NCI-H1436 (cell line): ENCODE measurements around the gene PKD1L1.

Source experiments
- DNase-seq: peaks from one replicate; lab custom pipeline; 2025; lab: John Stamatoyannopoulos, UW

PKD1L1 gene

DNA sequence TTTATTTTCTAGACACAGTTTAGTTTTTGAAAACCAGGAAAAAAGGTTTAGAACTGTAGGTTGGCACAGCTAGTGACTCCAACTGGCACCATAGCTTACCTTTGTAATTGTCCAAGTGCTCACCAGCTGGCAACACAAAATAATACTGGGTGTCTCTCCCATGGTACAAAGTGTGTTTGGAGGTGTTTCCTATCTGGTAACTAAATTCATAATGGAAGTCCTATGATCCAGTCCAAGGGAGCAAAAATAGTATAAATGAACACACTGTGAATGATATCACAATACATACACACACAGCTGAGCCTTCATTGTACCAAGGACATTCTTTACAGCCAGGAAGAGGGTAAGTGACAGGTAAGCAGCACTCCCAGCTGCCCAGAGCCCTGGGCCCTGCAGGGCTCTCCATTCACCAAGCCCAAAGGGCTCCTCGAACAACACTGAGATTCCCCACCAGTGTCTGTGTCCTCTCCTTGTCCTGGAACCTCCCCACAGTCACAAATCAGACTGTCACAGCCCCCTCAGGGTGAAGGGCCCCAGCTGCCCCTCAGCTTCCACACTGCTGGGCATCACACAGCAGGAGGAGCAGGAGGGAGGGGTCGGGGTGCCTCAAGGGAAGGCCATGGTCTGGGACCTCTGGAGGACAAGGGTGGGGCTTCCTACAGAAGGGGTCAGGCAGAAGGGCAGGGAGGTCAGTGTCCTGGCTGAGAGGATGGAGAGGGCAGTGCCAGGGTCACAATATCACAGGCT, 72.1 kb downstream of the PKD1L1 start:
- DNase-seq: no peak

DNA sequence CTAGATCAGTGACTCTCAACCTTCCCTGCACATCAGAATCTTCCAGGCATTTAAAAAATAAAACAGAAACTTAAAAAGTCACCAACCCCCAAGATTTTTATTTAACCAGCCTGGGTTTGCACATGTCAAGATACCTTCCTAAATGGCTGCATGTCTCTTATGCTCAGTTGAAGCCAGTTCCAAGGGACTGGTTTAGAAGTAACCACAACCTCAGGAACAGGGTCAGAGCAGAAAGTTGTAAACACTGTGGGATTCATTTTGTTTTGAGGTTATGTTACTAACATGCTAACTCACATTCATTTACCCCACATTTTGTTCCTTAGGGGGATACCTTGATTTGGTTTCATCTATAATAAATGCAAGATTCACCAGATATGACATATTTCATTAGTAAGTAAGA, 72.9 kb downstream of the PKD1L1 start:
- no peak for DNase-seq

DNA sequence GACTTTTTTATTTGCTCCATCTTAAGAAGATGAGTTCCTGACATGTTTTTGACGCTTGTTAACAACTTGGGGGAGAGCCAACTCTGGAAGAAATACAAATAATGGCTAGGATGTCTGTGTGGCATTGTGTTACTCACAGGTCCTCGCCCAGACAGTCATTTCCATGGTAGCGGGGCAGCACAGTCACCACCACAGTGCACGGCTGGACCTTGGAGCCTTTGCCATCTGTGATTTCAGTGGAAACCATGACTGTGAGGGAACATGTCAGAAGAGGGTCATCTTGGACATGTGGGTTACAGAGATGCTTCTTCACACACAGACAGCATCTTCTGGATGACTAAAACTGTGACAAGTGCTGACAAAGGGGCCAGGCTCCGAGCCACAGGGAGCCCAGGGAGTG, 74.5 kb downstream of the PKD1L1 start:
- no peak for DNase-seq

DNA sequence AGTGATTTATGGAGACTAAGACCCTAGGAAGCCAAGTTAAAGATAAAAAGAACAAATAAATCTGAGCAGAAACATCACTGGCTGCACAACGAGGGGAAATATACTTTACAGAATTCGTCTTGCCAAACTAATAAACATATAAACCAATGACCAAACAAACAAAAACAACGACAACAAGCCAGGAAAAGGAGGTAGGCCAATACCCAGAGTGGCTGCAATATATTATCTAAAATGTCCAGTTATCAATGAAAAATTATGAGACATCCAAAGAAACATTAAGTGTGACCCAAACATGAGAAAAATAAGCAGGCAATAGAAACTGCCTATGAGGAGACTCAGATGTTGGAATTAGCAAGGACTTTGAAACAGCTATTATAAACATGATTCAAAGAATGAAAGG, 81.0 kb downstream of the PKD1L1 start:
- DNase-seq: no peak

DNA sequence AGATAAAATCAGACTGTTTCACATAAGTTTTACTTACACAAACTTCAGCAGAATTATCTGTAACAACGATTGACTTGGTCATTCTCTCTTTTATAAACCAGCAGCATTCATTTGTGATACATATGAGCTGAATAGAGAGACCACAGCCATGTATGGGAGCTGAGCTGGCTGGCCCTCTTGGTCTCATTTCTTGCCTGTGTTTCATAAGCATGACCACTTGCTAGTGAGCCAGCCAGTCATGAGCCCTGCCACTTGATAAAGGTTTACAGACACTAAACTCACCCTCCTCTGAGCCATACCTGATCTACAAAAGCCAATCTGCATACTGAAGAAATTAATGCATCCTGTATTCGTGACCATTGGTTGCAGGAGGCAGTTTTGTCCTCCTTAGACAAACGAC, 82.1 kb downstream of the PKD1L1 start:
- DNase-seq: no peak

DNA sequence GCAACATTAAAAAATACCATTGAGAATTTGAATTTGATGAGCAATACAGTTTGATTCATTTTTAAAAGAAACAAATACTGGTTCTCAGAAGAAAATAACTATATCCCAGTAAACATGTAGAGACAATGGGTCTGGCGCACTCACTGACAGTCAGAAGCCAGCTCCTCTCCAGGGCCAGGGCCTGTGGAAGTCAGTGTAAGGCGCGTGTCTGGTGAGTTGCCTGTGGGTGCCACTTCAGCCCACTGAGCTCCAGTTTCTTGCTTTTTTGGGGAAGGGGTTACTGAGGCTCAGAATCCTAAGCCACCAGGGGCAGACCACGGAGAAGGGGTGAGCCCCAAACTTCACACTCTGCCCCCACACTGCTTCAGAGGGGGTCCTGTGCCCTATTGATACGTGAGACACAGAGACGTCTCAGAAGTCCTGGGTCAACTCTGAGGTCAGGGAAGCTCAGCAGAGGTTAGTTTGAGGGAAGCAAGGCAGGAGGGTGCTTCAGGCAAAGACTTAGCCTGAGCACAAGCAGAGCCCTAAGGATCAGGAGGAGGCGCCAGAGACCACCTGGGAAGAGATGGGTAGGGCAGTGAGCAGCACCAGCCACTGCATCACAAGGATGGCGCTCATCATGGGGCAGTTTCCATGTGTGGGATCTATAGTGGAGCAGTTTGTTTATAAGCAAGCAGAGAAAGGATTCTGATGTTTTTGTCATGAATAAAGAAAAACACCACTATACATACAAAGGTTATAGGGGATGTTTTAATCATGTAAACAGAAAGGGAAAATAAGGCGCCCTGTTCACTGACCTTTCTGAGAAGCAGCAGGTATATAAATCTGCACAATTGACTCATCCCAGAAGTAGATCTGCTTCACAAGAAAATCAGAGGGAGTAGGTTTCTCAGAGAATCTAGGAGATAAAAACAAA, 95.7 kb downstream of the PKD1L1 start:
- DNase-seq: no peak

DNA sequence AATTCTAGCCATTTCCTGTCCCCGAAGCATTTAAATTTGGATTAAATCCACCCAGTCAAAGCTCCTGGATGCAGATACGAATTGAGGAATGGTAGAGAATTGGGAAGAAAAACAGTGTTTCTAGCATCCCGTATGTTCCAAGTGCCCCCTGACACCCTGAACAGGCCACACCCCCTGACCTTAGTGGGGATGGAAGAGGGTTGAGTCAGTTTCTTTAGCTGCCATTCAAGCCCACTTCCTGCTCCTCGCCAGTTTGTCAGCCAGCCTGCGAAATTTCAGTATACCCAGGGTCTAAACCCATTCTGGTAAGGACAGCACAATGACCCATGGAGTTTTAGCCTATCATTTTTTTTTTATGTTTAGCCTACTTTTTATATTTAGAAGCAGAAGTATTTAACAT, 101.1 kb downstream of the PKD1L1 start:
- no peak for DNase-seq

DNA sequence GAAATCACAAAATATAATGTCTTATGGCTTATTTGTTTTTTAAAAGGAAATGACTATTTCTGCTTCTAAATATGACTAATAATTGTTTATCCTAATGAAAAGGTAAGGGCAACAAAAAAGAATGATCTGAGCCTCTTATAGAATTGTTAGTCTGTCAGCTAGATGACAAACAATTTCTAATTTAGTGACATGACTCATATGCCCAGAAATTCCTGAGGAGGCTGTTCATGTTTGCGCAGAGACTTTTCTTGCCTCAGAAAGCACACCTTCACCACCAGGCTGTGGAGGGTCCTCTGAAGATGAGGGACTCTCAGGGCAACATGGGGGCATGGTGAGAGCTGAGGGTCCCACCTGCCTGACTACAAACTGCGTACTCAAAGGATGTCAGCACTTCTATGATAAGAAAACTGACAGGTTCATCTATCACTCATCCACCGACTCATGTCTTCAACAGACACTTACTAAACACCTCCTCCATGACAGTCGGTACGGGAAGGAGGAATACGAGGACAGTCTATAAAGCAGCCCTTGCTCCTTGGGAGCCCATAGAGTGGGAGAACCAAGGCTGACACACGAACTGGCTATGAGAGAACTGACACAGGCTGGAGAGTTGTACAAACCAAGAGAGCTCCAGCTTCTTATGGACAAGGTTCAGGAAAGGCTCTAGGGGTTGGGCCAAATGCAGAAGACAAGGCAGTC, 102.0 kb downstream of the PKD1L1 start:
- DNase-seq: no peak

DNA sequence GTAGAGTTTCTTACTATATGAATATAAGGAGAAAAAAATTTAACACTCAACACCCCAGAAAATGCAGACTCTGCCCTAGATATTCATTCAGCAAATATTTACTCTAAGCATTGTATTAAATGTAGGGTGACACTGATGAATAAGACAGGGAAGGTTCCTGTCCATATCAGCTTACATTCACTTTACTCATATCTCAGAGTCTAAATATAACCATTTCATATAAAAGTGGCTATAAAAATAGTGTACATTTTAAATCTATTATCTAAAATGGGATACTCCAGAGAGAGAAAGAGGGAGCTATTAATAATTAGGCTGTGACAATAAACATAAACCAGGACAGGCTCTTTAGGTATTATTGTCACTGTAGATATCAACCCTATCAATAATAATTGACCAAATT, 104.0 kb downstream of the PKD1L1 start:
- no peak for DNase-seq

DNA sequence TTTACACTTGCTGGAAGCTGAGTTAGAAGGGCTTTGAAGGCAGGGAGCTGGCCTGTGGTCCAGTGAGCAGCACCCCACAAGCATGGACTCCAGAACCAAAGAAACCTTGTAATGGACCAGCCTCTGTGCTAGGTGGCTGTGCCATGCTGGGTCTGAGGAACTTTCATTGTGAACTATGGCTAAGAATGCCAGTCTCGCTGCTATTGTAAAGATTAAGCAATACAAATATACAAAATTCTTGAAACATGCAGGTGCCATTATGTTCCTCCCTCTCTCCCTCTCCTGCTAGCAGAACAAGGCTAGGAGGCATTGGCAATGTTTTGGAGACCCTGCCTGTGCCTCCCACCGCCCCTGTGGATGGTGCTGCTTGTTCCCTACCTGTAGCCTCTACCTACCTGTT, 105.0 kb downstream of the PKD1L1 start:
- no peak for DNase-seq

DNA sequence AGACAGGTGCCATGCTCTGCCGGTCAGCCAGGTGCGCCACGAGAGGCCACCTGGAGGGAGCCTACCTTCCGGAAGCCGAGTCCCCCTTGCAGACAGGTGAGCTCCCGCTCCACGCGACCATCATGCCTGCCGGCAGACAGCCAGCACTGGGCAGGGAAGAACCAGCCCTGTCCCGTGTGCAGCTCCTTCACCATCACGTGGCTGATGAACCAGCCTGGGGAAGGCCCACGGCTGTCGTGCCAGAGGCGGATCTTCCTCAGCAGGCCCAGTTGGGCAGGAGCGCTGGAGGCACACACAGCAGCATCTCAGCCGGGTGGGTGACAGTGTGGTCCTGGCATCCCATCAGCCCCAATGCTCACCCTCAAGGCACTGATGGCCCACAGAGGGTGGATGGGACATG, 108.9 kb downstream of the PKD1L1 start:
- DNase-seq: no peak

DNA sequence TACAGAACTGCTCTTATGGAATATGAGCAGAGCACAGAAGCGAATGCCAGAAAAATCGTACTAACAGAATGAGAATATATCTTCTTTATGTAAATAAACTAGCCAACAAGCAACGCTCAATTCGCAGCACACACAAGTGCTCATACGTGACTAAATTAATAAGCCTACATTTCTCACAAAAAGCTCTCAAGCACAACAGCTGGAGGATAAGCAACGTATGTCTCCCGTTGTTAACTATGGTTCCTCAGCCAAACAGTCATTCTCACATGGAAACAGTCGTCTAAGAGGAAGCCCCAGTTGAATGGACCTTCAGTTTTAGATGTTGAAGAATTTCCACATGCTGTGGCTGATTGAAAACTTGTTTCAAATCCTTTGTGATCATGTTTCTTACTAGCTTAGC, 110.4 kb downstream of the PKD1L1 start:
- no peak for DNase-seq

DNA sequence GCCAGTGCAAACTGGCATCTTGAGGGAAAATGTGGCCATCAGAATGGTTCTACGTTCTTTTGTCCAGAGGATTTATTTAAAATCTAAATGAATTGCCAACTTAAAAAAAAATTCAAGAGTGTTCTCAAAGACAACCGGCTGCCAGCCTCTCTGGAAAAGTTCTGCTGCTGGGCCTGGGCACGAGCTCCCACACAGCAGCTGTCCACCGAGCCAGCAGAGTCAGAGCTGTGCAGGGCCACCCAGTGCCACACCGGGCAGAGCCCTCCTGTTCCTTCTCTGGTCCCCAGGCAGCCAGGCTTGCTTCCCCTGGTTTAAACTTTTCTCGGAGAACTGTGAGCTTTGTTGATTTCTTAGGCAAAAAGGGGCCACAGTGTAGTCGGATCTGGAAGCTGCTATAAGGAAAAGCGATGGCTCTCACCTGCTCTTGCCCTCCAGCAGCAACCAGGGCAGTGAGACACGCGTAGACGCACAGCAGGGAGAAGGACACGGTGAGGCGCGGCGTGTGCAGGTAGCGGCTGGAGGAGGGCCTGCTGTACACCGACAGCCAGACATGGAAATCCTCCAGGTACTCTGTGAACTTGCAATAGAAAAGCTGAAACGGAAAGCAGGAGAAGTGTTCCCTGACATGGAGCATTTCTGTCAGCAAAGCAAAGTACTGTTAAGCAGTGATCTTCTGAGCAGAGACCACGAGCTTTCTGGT, 111.6 kb downstream of the PKD1L1 start:
- no peak for DNase-seq

DNA sequence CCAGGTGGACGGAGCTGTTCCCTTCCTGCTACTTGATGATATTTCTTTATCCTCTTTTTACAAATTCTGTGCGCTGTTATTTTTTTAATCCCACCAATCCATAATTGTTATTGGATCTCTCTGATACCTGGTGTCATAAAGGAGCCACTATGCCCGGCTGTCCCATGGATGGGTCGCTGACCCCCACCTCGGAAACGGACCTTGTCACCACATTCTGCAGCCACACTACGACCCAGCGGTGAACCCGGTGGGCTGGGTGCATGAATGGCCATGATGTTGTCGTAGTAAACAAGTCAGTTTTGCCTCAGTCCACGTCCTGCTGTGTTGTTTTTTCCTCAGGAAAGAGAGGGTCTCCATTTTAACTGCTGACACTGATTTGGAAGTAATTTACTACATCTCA, 112.2 kb downstream of the PKD1L1 start:
- DNase-seq: no peak

DNA sequence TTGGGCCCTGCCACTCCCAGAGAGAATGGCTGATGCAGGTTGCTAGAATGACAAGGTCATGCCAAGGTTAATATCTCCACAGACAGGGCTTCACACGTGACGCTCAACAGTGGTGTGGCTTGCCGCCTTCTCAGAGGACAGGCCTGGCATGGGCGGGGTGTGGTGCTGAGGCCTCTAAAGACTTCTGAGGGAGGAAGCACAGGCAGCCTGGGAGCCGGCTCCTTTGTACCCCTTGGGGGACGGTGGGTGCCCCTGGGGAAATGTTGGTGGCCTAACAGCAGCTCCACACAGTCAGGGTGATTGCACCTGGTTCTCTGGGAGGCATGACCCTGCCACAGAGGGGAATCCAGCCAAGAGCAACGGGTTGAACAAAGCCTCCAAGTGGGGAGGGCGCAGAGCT, 115.1 kb downstream of the PKD1L1 start:
- no peak for DNase-seq

DNA sequence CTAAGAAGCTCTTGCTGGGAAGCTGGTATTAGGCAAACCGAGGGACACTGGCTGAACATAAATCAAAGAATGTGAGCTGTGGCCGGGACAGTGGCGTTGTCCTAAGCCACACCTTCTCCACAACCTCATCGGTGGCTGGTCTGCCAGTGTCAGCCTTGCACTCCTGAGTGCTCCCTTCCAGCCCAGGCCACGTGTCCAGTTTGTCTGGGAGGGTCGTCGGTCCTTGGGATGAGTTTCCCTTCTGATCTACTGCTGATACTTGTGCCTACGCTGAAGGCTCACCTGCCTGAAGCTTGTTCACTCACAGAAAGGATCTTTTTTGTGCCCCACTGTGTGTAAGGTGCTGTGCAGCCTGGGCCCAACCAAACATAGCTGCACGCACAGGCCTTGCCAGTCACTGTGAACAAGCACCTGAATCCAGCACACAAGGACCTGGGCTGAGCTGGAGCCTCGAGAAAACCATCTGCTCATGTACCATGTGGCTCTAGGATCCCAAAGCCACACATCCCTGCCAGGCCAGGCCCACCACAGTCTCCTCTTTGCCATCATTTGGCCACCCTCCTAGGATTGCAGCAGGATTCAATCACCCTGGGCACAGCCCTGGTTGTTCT, 116.1 kb downstream of the PKD1L1 start:
- DNase-seq: no peak

DNA sequence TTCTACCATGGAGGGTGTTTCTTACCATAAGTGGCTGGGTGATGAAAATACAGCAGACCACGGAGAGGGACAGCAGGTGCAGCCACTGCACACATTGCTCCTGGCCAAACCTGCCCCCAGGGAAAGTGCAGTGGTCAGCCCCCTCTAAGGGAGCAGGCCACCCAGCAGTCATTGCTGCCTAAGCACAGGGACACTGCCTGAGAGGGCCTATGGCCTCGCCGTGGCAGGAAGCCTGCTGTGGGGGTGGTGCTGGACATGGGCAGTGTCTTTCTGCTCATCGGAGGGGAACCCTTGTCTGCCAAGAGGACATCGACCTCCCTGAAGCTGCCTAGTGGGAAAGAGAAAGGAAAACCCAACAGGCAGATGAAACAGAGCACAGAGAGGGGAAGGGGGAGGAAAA, 118.3 kb downstream of the PKD1L1 start:
- no peak for DNase-seq

DNA sequence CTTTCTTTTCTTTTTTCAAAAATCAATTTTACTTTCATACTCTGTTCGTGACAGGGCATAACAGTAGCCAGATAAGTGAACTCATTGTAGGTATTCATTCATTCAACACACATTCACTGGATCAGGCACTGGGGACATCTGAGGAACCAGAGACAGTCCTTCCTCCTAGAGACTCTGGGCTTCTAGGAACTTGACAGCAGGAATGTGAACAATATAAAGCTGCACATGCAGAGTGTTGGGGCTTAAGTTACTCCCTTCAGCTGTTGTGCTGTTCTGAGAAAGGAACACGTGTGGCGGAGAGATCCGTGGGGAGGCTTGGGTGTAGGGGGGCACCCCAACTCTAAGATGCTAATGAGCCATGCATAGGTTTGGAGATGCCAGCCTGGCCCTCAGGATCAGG, 120.4 kb downstream of the PKD1L1 start:
- DNase-seq: no peak

DNA sequence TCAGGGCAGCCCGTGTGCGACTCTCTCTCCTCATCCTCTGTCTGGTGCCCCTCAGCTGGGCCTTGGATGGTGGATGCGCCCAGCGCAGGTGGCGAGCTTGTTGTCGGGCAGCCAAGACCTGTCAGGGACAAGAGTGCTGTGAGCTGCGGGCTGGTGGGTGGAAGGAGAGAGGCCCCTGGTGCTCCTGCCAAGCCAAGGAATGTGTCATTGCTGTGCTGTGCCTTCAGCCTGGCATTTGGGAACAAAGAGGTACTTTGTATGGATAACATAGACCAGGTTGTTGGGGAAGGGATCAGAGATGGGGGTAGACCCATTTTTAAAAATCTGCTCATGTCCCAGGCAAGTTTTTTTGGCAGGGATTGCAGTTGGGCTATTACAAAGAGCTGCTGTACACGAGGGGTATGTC, 120.9 kb downstream of the PKD1L1 start:
- no peak for DNase-seq

DNA sequence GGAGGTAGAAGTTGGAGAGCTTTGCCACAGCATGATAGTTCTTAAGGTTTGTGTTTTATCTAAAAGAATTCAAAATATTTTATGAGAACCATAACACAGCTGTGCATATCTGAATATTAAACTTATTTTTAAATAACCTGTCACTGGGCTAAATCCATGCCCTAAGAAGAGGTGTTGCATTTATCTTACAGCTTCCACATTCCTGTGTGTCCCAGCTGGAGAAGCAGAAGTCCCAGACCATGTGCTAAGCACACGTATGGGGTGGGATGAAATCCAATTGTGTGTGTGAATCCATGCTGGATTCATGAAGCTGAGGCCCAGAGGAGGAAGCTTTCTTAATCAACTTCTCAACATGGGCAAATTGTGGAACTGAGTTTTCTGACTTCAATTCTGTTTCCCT, 121.5 kb downstream of the PKD1L1 start:
- DNase-seq: no peak

DNA sequence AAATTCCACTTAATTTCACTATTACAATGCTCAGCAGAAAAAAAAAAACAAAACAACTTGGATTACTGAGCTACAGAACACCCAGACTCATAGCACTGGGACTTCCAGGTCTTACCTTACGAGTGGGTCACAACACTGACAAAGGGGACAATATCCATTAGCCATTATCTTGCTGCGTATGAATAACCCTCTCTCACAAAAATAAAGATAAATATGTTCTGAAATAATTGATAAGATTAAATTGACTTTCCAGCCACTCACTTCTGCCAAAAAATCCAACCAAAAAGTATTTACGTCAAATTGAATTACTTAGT, 128.7 kb downstream of the PKD1L1 start:
- no peak for DNase-seq
